NCI-H460 (cell line): ENCODE results near the gene SNX2. TPM values are rescaled to one million over a fixed set of nuclear protein-coding genes. Genes with fewer than 3 reads are reported as not detected.
"Not testable (repeated sequence)": the region's sequence is repeated elsewhere in the genome, so short reads cannot be mapped to it uniquely, and the experiment has no call there.

Source experiments
- DNase-seq: peaks from one replicate; pipeline ENCODE4 v3.0.0-alpha.2; 2016; ENCODE audit warnings: low read depth; ENCODE audit errors: extremely low read depth
- total RNA-seq: library from RNA; depleted of rRNA; stranded (reverse); fragments of >200 nt; shearing (Covaris generic); gene quantifications from 2 replicates; pipeline ENCODE4 v1.2.3, GENCODE V29; 2014

SNX2 gene
- total RNA-seq, 1 experiment from 2014 or later, result 37.6 TPM

- no peak for DNase-seq
Measured at GRCh38 chr5:122842016-122842580, 67.2 kb downstream of the SNX2 start.

- no peak for DNase-seq
Measured at GRCh38 chr5:122844136-122844909, 69.4 kb downstream of the SNX2 start.

- DNase-seq, result no peak
Measured at GRCh38 chr5:122844910-122845228, 70.0 kb downstream of the SNX2 start.

DNA sequence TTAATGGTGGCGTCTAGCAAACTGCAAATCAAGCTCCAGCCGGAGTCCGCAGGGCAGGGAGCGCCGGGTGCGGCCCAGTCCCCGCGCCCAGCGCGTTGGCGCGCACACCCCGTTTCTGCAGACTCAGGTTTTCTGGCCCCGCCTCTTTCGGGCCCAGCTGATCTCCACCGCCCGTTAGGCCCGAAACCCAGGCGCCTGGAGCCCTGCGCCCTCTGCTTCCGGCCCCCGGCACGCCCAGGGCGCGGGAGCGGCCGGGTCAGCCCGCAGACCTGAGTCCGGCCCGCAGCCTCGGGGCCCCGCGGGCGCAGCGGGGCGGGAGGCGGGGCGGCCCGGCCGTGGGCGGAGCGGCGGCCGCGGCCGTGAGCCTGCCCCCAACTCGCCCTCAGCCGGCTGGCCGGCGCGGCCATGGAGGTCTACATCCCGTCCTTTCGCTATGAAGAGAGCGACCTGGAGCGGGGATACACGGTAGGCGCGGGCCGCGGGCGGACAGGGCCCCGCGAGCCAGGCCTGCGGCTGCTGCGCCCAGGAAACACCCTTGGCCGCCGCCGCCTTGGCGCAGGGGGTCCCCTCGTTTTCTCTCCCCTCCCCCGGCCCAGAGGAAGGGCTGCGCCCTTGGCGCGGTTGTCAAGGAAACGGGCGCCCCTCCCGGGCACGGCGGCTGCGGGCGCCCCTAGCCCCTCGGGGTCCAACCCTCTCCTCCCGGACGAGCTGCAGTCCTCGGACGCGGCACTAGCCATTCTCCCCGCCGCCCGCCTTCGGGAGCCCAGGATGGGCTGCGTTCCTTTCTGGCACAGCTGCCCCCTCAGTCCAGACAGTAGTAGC is 70.6 kb downstream of the SNX2 start, which contains the start of gene SNX24:
TSS of gene SNX24 (plus strand) at position 385 of the 822 bp plus-strand sequence. CDS start at position 406, 21 bp downstream.
- DNase-seq, result peak; percentile 78

- DNase-seq, result peak; percentile 35
Measured at GRCh38 chr5:122846051-122846550, 71.2 kb downstream of the SNX2 start.

DNA sequence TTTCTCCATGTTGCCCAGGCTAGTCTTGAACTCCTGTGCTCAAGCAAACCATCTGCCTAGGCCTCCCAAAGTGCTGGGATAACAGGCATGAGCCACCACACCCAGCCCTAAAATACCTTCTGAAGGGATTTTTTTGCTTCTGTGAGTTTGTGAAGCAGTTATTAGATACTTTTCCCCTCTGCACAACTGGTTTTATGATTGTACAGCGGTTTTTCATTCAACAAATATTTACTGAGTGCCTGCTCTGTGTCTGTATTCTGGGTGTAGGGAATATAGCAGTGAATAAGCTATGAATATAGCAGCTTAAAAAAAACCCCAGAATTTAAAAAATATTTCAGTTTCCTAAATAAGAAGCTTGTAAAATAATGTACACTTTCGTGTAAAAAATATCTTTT is 72.8 kb downstream of the SNX2 start:
- DNase-seq, result no peak

- peak; percentile 17 for DNase-seq
Measured at GRCh38 chr5:122849771-122850170, 74.9 kb downstream of the SNX2 start.

DNA sequence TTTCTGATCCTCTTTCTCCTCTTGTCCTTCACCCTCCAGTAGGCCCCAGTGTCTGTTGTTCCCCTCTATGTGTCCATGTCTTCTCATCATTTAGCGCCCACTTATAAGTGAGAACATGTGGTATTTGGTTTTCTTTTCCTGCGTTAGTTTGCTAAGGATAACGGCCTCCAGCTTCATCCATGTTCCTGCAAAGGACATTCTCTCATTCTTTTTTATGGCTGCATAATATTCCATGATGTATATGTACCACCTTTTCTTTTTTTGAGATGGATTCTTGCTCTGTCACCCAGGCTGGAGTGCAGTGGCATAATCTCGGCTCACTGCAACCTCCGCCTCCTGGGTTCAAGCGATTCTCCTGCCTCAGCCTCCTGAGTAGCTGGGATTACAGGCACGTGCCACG is 82.7 kb downstream of the SNX2 start:
- not testable (repeated sequence) for DNase-seq

DNA sequence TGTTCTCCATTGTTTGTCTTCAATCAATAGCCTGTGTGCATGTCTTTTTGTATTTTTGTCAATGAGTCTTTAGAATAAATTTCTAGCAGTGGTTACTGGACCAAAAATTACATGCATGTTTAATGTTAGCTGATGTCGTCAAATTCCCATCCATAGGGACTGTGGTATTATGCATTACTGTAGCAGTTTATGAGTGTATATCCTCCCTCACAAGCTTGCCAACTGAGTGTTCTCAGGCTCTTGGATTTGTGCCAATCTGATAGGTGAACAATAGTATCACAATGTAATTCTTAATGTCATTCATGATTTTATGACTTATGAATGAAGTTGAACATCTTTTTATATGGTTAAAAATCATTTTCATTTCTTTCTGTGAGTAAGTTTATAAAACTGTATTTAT is 83.6 kb downstream of the SNX2 start:
- DNase-seq, result no peak

DNA sequence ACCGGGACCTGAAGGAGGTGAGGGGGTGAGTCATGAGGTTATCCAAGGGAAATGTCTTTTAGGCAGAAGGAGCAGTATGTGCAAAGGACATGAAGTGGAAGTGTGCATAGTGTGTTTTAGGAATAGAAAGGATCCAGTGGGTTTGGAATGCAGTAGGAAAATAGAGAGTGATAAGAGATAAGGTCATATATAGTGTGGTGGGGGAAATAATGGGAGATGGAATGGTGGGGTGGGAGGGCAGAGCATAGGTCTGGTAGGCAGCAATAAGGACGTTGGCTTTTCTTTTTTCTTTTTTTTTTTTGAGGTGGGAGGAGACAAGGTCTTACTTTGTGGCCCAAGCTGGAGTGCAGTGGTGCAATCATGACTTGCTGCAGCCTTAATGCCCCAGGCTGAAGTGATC is 88.4 kb downstream of the SNX2 start:
- DNase-seq, result no peak

- no peak for DNase-seq
Measured at GRCh38 chr5:122863721-122864120, 88.8 kb downstream of the SNX2 start.

- DNase-seq, result no peak
Measured at GRCh38 chr5:122864400-122864799, 89.5 kb downstream of the SNX2 start.

DNA sequence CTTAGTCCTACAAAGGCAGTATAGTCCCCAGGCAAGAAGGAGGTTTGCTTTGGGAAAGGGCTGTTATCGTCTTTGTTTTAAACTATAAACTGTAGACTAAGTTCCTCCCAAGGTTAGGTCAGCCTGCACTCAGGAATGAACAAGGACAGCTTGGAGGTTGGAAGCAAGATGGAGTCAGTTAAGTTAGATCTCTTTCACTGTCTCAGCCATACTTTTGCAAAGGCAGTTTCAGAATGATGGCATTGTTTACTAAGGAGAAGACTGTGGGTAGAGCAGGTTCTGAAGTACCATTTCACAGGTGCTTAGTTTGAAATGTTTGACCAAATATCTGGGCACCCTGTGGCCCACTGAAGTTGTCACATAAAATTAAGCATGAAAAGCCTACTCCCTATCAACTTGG is 90.0 kb downstream of the SNX2 start:
- no peak for DNase-seq

GRCh38 chr5:122870219-122870856 is 95.5 kb downstream of the SNX2 start:
- no peak for DNase-seq

DNA sequence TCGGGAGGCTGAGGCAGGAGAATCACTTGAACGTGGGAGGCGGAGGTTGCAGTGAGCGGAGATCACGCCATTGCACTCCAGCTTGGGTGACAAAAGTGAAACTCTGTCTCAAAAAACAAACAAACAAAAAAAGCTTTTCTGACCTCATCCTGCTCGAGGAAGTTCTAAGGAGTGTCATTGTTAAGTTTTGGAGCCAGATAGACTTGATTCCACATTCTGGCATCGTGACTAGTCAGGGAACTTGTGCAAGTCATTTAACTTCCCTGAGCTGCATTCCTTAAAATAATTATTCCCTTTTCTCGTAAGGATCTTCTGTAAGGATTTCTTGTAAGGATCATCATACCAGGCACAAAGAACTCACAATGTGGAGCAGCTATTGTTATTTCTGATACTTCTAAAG is 96.8 kb downstream of the SNX2 start:
- no peak for DNase-seq

DNA sequence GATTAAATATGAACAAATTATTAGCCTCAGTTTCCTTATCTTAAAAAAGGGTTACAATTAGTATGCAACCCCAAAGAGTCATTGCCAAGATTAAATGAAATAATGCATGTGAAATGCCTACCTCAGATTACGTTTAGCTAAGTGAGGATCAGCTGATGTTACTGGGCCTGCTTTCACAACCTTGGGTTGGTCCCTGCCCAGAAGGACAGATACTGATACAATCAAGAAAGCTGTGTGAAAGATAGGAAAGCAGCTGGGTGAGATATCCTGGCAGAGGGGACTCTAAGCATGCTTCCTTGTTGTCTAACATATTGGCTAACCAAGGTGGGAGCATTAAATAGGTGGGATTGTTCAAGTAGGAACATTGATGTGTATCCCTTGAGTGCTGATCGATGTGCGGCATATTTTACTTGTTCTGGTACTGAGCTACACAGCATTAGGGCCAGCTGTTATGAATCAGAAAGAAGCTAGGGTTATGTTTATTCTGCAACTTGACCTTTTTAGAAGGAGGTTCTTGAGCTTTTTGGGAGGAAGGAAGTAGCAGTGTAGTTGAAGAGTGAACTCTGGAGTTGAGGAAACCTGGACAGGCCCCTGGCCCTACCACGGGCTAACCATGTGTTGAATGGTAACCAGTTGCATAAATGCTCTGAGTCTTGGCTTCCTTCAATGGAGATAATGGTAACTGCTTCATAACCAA is 99.4 kb downstream of the SNX2 start:
- no peak for DNase-seq

- DNase-seq, result no peak
Measured at GRCh38 chr5:122877518-122877917, 102.6 kb downstream of the SNX2 start.

GRCh38 chr5:122879076-122879475 is 104.2 kb downstream of the SNX2 start:
- DNase-seq, result no peak
